GM19463 (cell line): Measurements from ENCODE around the gene IBA57.

ENCODE experiments used
- ATAC-seq: cut with Tn5 transposase; IDR thresholded peaks from one replicate; pipeline ENCODE4 v1.9.1; 2021; ENCODE audit warnings: mild to moderate bottlenecking, moderate library complexity; ENCODE audit not compliant: unreplicated experiment

The IBA57 gene

GRCh38 chr1:228165372-228166169 is at the start of gene IBA57:
TSS of gene IBA57 (plus strand) at chr1:228165804. CDS start at chr1:228165817, 13 bp downstream.
- peak; percentile 77 for ATAC-seq

GRCh38 chr1:228117335-228117734 is 48.3 kb upstream of the IBA57 start:
- ATAC-seq = no peak

DNA sequence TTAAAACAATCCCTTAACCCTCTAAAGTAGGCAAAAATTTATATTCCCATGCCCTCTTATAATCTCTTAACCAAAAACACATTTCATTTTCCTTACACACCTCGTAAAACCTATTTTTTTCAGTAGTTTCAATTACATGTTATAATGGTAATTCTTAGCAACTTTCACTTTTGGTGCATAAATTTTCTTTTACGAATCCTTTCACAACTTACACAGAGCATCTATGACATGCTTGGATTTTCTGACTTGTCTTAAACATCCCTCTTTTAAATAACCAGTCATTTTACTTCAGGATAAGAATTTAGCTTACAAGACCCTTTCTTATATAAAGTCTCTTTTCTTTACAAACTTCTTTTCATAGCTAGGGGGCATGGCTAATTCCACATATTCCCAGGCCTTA is 47.6 kb upstream of the IBA57 start:
- no peak for ATAC-seq

GRCh38 chr1:228120351-228120750 is 45.3 kb upstream of the IBA57 start:
- no peak for ATAC-seq

DNA sequence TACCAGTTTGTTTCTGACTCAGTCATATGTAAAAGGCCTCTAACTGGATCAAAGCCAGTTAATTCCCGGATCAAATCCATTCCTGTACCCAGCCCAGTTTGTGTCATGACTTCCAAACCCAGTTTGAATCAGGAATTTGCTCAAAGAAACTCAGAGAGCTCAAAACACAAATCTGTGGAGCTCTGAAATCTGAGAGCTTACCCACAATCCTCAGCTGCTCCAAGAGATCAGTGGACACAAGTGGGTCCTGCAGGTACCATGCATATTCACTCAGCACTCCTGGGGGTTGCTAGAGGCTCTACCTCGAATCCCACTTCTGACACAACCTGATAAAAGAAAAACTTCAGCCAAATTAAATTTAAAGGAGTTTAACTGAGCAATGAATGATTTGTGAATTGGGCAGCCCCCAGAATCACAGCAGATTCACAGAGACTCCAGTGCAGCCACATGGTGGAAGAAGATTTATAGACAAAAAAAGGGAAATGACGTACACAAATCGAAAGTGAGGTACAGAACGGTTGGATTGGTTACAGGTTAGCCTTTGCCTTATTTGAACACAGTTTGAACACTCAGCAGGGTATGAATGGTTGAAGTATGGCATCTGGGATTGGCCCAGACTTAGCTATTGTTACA is 44.6 kb upstream of the IBA57 start:
- ATAC-seq = no peak

GRCh38 chr1:228122921-228123441 is 42.6 kb upstream of the IBA57 start:
- no peak for ATAC-seq

GRCh38 chr1:228123505-228123904 is 42.1 kb upstream of the IBA57 start:
- no peak for ATAC-seq

GRCh38 chr1:228125185-228125584 is 40.4 kb upstream of the IBA57 start:
- ATAC-seq = no peak

- ATAC-seq = no peak
Observed at GRCh38 chr1:228131766-228132165, 33.8 kb upstream of the IBA57 start.

- ATAC-seq = no peak
Observed at GRCh38 chr1:228134591-228134990, 31.0 kb upstream of the IBA57 start.

DNA sequence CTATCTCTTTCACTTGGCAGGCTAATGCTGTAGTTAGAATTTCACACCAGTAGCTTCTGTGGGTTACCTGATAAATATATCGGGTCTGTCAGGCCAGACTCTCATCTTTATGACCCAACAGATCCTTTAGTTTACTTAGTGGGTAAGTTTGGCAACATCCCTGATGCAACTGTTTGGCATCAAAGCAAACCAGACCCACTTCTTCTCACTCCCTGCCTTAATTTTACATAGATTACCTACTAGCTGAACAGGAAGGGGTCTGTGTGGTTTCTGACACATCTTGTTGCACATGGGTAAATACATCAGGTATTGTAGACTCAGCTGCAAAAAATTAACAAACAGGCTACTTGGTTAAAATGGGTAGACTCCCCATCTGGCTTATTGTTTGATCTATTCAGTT is 28.7 kb upstream of the IBA57 start:
- no peak for ATAC-seq

- no peak for ATAC-seq
Observed at GRCh38 chr1:228139406-228139930, 26.1 kb upstream of the IBA57 start.

- ATAC-seq = peak; percentile 88
Observed at GRCh38 chr1:228139931-228140723, 25.5 kb upstream of the IBA57 start, which contains the start of gene GUK1. TSS of gene GUK1 (plus strand) at chr1:228140279. CDS start at chr1:228140303, 24 bp downstream.

- ATAC-seq = no peak
Observed at GRCh38 chr1:228140724-228141225, 24.8 kb upstream of the IBA57 start.

DNA sequence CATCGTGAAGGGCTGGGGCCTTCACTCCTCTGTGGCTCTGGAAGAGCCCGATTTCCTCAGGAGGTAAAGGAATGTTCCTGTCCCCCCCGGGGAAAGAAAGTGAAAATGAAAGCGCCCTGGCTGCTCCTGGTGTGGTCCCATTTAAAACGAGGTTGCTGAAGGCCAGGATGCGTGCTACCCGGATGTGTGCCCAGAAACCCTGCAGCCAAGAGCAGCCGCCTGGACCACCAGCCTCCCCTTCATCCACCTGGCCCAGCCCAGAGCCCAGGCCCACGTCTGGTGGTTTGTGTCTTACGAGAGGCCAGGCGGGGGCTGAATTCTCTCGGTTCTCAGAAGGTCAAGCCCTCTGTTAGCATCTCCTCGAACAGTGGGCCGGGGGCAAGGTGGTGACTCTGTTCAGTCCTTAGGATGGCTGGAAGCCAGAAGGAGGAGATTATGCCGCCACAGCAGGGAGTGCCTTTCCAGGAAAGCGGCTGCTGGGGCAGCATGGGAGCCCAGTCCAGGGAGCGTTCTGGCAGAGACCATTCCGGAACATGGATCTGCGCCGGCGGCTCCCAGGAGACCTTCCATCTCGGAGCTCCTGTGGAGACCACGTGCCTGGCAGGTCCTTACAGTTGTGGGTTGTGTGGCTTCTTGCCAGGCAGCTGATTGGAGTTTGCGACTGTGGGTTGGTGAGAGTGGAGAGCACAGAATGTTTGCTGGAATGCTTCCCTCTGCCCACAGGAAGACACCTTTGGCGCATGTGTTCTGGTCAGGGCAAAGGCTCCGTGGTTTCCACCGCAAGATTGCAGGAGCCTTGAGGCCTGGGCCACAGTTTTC is 24.2 kb upstream of the IBA57 start:
- ATAC-seq = no peak

DNA sequence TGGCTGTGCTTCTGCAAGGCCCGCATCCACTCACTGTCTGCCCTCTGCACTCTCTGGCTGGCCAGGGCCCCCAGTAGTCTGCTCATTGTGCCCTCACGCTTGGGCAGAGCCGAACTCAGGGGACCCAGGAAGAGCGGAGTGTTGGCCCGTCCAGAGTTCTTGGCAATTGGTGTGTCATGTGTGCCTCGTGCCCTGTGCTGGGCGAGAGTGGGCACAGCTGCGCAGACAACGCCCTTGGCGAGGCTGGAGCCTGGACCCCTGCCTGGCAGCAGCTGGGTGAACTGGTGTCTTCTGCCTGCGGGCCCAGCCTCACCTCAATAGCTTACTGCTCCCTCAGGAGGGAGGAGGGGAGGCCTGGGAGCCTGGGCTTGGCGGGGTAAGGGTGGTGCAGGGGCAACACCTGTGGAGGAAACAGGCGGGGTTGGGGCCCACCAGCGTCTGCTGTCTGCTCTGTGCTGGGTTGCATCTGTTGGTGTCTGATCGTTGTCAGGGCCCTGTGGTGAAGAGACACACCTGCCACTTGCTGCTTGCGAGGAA is 23.4 kb upstream of the IBA57 start:
- ATAC-seq = no peak

DNA sequence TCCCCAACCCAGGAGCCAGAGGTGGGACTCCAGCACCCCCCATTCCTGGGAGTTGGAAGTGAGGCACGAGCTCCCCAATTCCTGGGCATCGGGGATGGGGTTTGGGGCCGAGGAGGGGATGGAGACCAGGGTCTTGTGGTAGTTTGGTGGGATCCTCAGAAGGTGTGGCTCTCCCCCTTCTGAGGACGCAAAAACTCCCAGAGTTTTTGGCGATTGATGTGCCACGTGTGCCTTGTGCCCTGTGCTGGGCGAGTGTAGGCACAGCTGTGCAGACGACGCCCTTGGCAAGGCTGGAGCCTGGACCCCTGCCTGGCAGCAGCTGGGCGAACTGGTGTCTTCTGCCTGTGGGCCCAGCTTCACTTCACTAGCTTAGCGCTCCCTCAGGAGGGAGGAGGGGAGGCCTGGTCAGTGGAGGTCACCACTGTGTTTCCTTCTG is 22.9 kb upstream of the IBA57 start:
- ATAC-seq = no peak

GRCh38 chr1:228143480-228144192 is 22.0 kb upstream of the IBA57 start:
- ATAC-seq = no peak
